HepG2 (cell line): ENCODE measurements around the gene BICDL2. TPM values are rescaled to one million over a fixed set of nuclear protein-coding genes. Genes with fewer than 3 reads are reported as not detected.

Experiments
- AGO1 ChIP-seq: fragments of 200-400 bp; formaldehyde crosslinking; IDR thresholded peaks from 2 replicates; pipeline ENCODE4 v1.6.1; 2017; ENCODE audit warnings: mild to moderate bottlenecking, low read depth, low read length, moderate library complexity; ENCODE audit not compliant: poor library complexity, severe bottlenecking
- ARID5B ChIP-seq: IDR thresholded peaks from 2 replicates; pipeline ENCODE4 v1.4.0; 2020; ENCODE audit warnings: mild to moderate bottlenecking, missing genetic modification reagents
- CBFB ChIP-seq: sonication (generic); formaldehyde crosslinking; IDR thresholded peaks from 2 replicates; pipeline ENCODE4 v1.4.0; 2020; ENCODE audit warnings: missing genetic modification reagents
- HNF1A ChIP-seq, 2 experiments: sonication (generic) in 1 of 2; formaldehyde crosslinking in 1 of 2; IDR thresholded peaks; 2 replicates each; pipeline versions ENCODE4 v1.4.0 to v1.6.1; 2016 to 2020; ENCODE audit warnings: borderline replicate concordance in 1 of 2, low read depth in 1 of 2, mild to moderate bottlenecking in 1 of 2, missing genetic modification reagents in 1 of 2
- HNF4A ChIP-seq: sonication (generic); formaldehyde crosslinking; IDR thresholded peaks from 2 replicates; pipeline ENCODE4 v1.4.0; 2020; ENCODE audit warnings: missing genetic modification reagents
- MEIS2 ChIP-seq: sonication (generic); formaldehyde crosslinking; IDR thresholded peaks from 2 replicates; pipeline ENCODE4 v1.9.0; 2021; ENCODE audit warnings: mild to moderate bottlenecking, missing genetic modification reagents
- PRPF4 ChIP-seq: fragments of 200-400 bp; formaldehyde crosslinking; IDR thresholded peaks from 2 replicates; pipeline ENCODE4 v1.6.1; 2016; ENCODE audit warnings: low read length, low read depth; ENCODE audit not compliant: poor library complexity, severe bottlenecking
- RELA ChIP-seq: sonication (generic); formaldehyde crosslinking; IDR thresholded peaks from 2 replicates; pipeline ENCODE4 v1.4.0; 2020; ENCODE audit warnings: missing genetic modification reagents
- REPIN1 ChIP-seq: sonication (generic); formaldehyde crosslinking; IDR thresholded peaks from 2 replicates; pipeline ENCODE4 v1.8.0; 2022; ENCODE audit warnings: missing genetic modification reagents, low read depth, mild to moderate bottlenecking, borderline replicate concordance
- SP1 ChIP-seq, 2 experiments: fragments of 450-650 bp in 1 of 2; sonication (generic) in 1 of 2; formaldehyde crosslinking in 1 of 2; IDR thresholded peaks; 2 replicates each; pipeline versions ENCODE4 v1.4.0 to v1.6.1; 2016 to 2020; ENCODE audit warnings: missing genetic modification reagents in 1 of 2
- TOPORS ChIP-seq: sonication (generic); formaldehyde crosslinking; IDR thresholded peaks from 2 replicates; pipeline ENCODE4 v1.8.0; 2023; ENCODE audit warnings: mild to moderate bottlenecking, missing genetic modification reagents
- ZBTB33 ChIP-seq: sonication (generic); formaldehyde crosslinking; IDR thresholded peaks from 2 replicates; pipeline ENCODE4 v1.4.0; 2020; ENCODE audit warnings: missing genetic modification reagents
- ZFP36L2 ChIP-seq: sonication (generic); formaldehyde crosslinking; IDR thresholded peaks from 2 replicates; pipeline ENCODE4 v1.4.0; 2020; ENCODE audit warnings: missing genetic modification reagents
- ZNF749 ChIP-seq: sonication (generic); formaldehyde crosslinking; IDR thresholded peaks from 2 replicates; pipeline ENCODE4 v1.8.0; 2022; ENCODE audit warnings: mild to moderate bottlenecking, missing genetic modification reagents, moderate library complexity, borderline replicate concordance
- ZSCAN25 ChIP-seq: sonication (generic); formaldehyde crosslinking; IDR thresholded peaks from 2 replicates; pipeline ENCODE4 v1.8.0; 2022; ENCODE audit warnings: mild to moderate bottlenecking, missing genetic modification reagents
- polyA plus RNA-seq, 8 experiments: library from polyadenylated mRNA; depleted of rRNA in 3 of 8; stranded (reverse) in 7 of 8; unstranded in 1 of 8; fragments of >200 nt; fragmentation: Illumina TruSeq in 4 of 8; extraction: Trizol in 4 of 8; gene quantifications; 2 replicates each; pipeline versions ENCODE4 v1.2.1 to v1.2.3, GENCODE V29; 2011 to 2016; ENCODE audit warnings: low read depth in 4 of 8, missing spikeins in 1 of 8, mixed read lengths in 1 of 8; ENCODE audit not compliant: insufficient read depth in 1 of 8
- total RNA-seq, 5 experiments: library from RNA; depleted of rRNA; stranded (reverse); fragments of >200 nt; fragmentation: Illumina TruSeq; extraction: Trizol; gene quantifications; 2 replicates each; pipeline ENCODE4 v1.2.3, GENCODE V29; 2016; ENCODE audit warnings: low read depth in 1 of 5
- TF ChIP-seq, protein P1 (sequence below): sonication (generic); formaldehyde crosslinking; IDR thresholded peaks from 2 replicates; pipeline ENCODE4 v1.8.0; 2022; ENCODE audit warnings: low read depth, missing genetic modification reagents

Gene BICDL2
- total and polyA plus RNA-seq, 2 of the 13 experiments (the other 11 are each of a cell fraction or from before 2014, with no cell fraction given), result 0.12 TPM; not detected in 1

GRCh38 chr16:3027983-3028715 is 8.6 kb downstream of the BICDL2 start (continued):
- TF ChIP-seq ARID5B (CRISPR knock-in tag) (peak; percentile 10; the same call in 1 of the 2 replicates), ZNF749 (no peak), TOPORS (CRISPR knock-in tag) (no peak), ZSCAN25 (CRISPR knock-in tag) (no peak), CBFB (CRISPR knock-in tag) (0 out of 2 replicates have a peak, but pooled peaks have one; percentile 42), REPIN1 (CRISPR knock-in tag) (peak; percentile 38; the same call in 1 of the 2 replicates), PRPF4 (no peak), HNF4A (CRISPR knock-in tag) (0 out of 2 replicates have a peak, but pooled peaks have one; percentile 13), MEIS2 (CRISPR knock-in tag) (0 out of 2 replicates have a peak, but pooled peaks have one; percentile 49), AGO1 (peak; percentile 72), RELA (0 out of 2 replicates have a peak, but pooled peaks have one; percentile 53), ZFP36L2 (no peak), SP1 (IDR thresholded peaks at IDR 0.05) (no peak), SP1 (CRISPR knock-in tag; IDR thresholded peaks at IDR 0.05) (peak; percentile 92), ZBTB33 (CRISPR knock-in tag) (peak; percentile 36; the same call in 1 of the 2 replicates), HNF1A (IDR thresholded peaks at IDR 0.05; ENCODE audit: low read depth) (no peak), HNF1A (CRISPR knock-in tag; IDR thresholded peaks at IDR 0.05; ENCODE audit: borderline replicate concordance) (0 out of 2 replicates have a peak, but pooled peaks have one; percentile 27)
- TF ChIP-seq, protein P1, sequence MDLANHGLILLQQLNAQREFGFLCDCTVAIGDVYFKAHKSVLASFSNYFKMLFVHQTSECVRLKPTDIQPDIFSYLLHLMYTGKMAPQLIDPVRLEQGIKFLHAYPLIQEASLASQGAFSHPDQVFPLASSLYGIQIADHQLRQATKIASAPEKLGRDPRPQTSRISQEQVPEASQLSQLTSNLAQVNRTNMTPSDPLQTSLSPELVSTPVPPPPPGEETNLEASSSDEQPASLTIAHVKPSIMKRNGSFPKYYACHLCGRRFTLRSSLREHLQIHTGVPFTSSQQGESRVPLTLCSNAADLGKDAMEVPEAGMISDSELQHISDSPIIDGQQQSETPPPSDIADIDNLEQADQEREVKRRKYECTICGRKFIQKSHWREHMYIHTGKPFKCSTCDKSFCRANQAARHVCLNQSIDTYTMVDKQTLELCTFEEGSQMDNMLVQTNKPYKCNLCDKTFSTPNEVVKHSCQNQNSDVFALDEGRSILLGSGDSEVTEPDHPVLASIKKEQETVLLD (CRISPR knock-in tag), result no peak
